Natural killer cell (primary cell): ENCODE results near the gene MBD1. TPM values are rescaled to one million over a fixed set of nuclear protein-coding genes. Genes with fewer than 3 reads are reported as not detected.

Experiments used
- ATAC-seq, 3 donors: fragments of 150-1000 bp in 2 of 3; fragments of 200-7000 bp in 1 of 3; cut with Tn5 transposase; 1 replicate in 1 of 3; 2 replicates in 2 of 3; pipeline ENCODE4 v1.10.0; 2021; ENCODE audit warnings: mild to moderate bottlenecking in 2 of 3, moderate library complexity in 2 of 3
- DNase-seq, 2 donors: peaks; one replicate each; pipeline versions ENCODE4 v3.0.0 to v3.0.0-alpha.2; 2013 to 2021; ENCODE audit warnings: mixed read lengths in 1 of 2
- H3K27ac ChIP-seq: one replicate; pipeline ENCODE4 v1.5.1; 2013; ENCODE audit warnings: mild to moderate bottlenecking, low read length
- H3K27me3 ChIP-seq: one replicate; pipeline ENCODE4 v1.6.1; 2013; ENCODE audit warnings: low read length; ENCODE audit not compliant: control insufficient read depth, insufficient read depth
- H3K36me3 ChIP-seq: one replicate; pipeline ENCODE4 v1.6.1; 2013; ENCODE audit warnings: low read length; ENCODE audit not compliant: control insufficient read depth, insufficient read depth
- H3K4me1 ChIP-seq: one replicate; pipeline ENCODE4 v1.6.1; 2013; ENCODE audit warnings: low read length; ENCODE audit not compliant: control insufficient read depth, insufficient read depth
- H3K4me3 ChIP-seq: one replicate; pipeline ENCODE4 v1.5.1; 2013; ENCODE audit warnings: low read length
- H3K9me3 ChIP-seq: one replicate; pipeline ENCODE4 v1.6.1; 2013; ENCODE audit warnings: low read length; ENCODE audit not compliant: control insufficient read depth, insufficient read depth
- H3K27ac Mint-ChIP-seq, 2 donors: one replicate each; pipeline ENCODE4 v1.8.0; 2022; ENCODE audit warnings: mild to moderate bottlenecking in 2 of 2, mixed read lengths in 2 of 2, moderate library complexity in 1 of 2
- H3K27me3 Mint-ChIP-seq, 2 donors: one replicate each; pipeline ENCODE4 v1.8.0; 2022; ENCODE audit warnings: low read depth in 2 of 2, mixed read lengths in 2 of 2
- H3K36me3 Mint-ChIP-seq: one replicate; pipeline ENCODE4 v1.8.0; 2022; ENCODE audit warnings: mixed read lengths
- H3K4me1 Mint-ChIP-seq, 2 donors: one replicate each; pipeline ENCODE4 v1.8.0; 2022; ENCODE audit warnings: mixed read lengths in 2 of 2
- H3K4me3 Mint-ChIP-seq: one replicate; pipeline ENCODE4 v1.8.0; 2022; ENCODE audit warnings: mild to moderate bottlenecking, moderate library complexity, mixed read lengths
- H3K9me3 Mint-ChIP-seq, 2 donors: one replicate each; pipeline ENCODE4 v1.8.0; 2022; ENCODE audit warnings: mixed read lengths in 2 of 2
- CTCF ChIP-seq: fragments of 200-600 bp; IDR thresholded peaks from one replicate; pipeline ENCODE4 v1.8.0; 2022; ENCODE audit warnings: antibody characterized with exemption
- WGBS: methylation state at CpG from one replicate; pipeline ENCODE4 v1.1.7; 2013; ENCODE audit warnings: missing lambda C conversion rate; ENCODE audit not compliant: insufficient coverage; 5-methylcytosine and 5-hydroxymethylcytosine counted together
- intact Hi-C: fragments of 100-400 bp; cut with micrococcal nuclease; formaldehyde crosslinking; loops from one replicate; pipeline ENCODE4 v1.14.2; 2022
- total RNA-seq, 4 donors: library from RNA; stranded (reverse); fragments of 120-200 nt in 1 of 4; gene quantifications; one replicate each; pipeline versions ENCODE4 v1.2.3 to v1.2.4, GENCODE V29; 2013 to 2022

MBD1 gene
- total RNA-seq, 3 donors from 2014 or later (not counting 1 experiment from before 2014, with no cell fraction given): 106 to 113 (median 111) TPM

GRCh38 chr18:50307738-50308470 lies 26.6 kb upstream of the MBD1 start:
- peaks cover 5% of the 10 kb centered on the region for H3K36me3 Mint-ChIP-seq
- peak overlapping the region; percentile 42 for H3K4me3 ChIP-seq
- intact Hi-C loops: loop anchor here (1.0 kb wide), 2 partner anchors 21 to 42 kb away; partner anchors contain the start of genes CFAP53 and CXXC1
- ATAC-seq: peak; percentile 95 to 100 (median 98)
- H3K27me3 ChIP-seq: no peaks in the 10 kb centered on the region
- 7% methylated on average over 26 of the region's 26 CpGs for WGBS
- peak overlapping the region; percentile 94 for H3K4me3 Mint-ChIP-seq
- no peak for TF ChIP-seq CTCF
- H3K27me3 Mint-ChIP-seq: peaks cover 17 to 40% of the 10 kb centered on the region in 2 donors
- H3K9me3 ChIP-seq: no peaks in the 10 kb centered on the region
- H3K27ac Mint-ChIP-seq: peak overlapping the region; percentile 46 to 73
- no peaks in the 10 kb centered on the region for H3K36me3 ChIP-seq
- peaks cover 16% of the 10 kb centered on the region for H3K4me1 ChIP-seq
- no peak overlapping the region for H3K27ac ChIP-seq
- peaks cover 11 to 17% of the 10 kb centered on the region in 2 donors for H3K4me1 Mint-ChIP-seq
- H3K9me3 Mint-ChIP-seq: no peaks in the 10 kb centered on the region
- DNase-seq: peak; percentile 70 to 96

- Mint-ChIP-seq H3K4me1 (peaks cover 11 to 17% of the 10 kb centered on the region in 2 donors), H3K27ac (peak overlapping the region; percentile 46 to 73), H3K27me3 (peaks cover 19 to 46% of the 10 kb centered on the region in 2 donors), H3K4me3 (peak overlapping the region; percentile 94), H3K9me3 (no peaks in the 10 kb centered on the region), H3K36me3 (peaks cover 5% of the 10 kb centered on the region)
- ATAC-seq (no peak), DNase-seq (no peak)
- H3K27me3 ChIP-seq: no peaks in the 10 kb centered on the region
- intact Hi-C loops: loop anchor here (1.0 kb wide), 2 partner anchors 20 to 41 kb away; partner anchors contain the start of genes CFAP53 and CXXC1
- H3K36me3 ChIP-seq: no peaks in the 10 kb centered on the region
- no peak for TF ChIP-seq CTCF
- peaks cover 16% of the 10 kb centered on the region for H3K4me1 ChIP-seq
- H3K27ac ChIP-seq: no peak overlapping the region
- peak overlapping the region; percentile 42 for H3K4me3 ChIP-seq
- WGBS: 1% methylated on average over 6 of the region's 8 CpGs
- H3K9me3 ChIP-seq: no peaks in the 10 kb centered on the region
Measured at GRCh38 chr18:50307400-50307737, 26.0 kb upstream of the MBD1 start.

- H3K27ac Mint-ChIP-seq: no peak overlapping the region
- H3K36me3 ChIP-seq: no peaks in the 10 kb centered on the region
Measured at GRCh38 chr18:50306944-50307343, 25.6 kb upstream of the MBD1 start.

More at GRCh38 chr18:50306944-50307343, 25.6 kb upstream of the MBD1 start:
- no peak for TF ChIP-seq CTCF
- Mint-ChIP-seq H3K27me3 (peaks cover 21 to 46% of the 10 kb centered on the region in 2 donors), H3K36me3 (peaks cover 5% of the 10 kb centered on the region), H3K4me3 (peak overlapping the region; percentile 70), H3K9me3 (no peaks in the 10 kb centered on the region), H3K4me1 (peaks cover 11 to 17% of the 10 kb centered on the region in 2 donors)
- no peak overlapping the region for H3K27ac ChIP-seq
- intact Hi-C loops: loop anchor here (1.0 kb wide), 2 partner anchors 20 to 41 kb away; partner anchors contain the start of genes CFAP53 and CXXC1
- 77% methylated on average over 8 of the region's 8 CpGs for WGBS
- no peak overlapping the region for H3K4me3 ChIP-seq
- H3K27me3 ChIP-seq: no peaks in the 10 kb centered on the region
- DNase-seq (no peak), ATAC-seq (no peak)
- H3K4me1 ChIP-seq: peaks cover 16% of the 10 kb centered on the region
- no peaks in the 10 kb centered on the region for H3K9me3 ChIP-seq
